ENCODE results near the gene PEMT. TPM values are rescaled to one million over a fixed set of nuclear protein-coding genes. Genes with fewer than 3 reads are reported as not detected.

PEMT gene
- total and polyA plus RNA-seq, 2 donors from 2014 or later: 36.8 to 52.1 TPM

GRCh38 chr17:17523731-17524490 lies 67.6 kb downstream of the PEMT start:
- no peak for DNase-seq
- Histone ChIP-seq H3K27me3 (ENCODE audit: control insufficient read depth, insufficient read depth, low read length) (no peaks in the 10 kb centered on the region), H3K4me3 (ENCODE audit: low read length in 3 of 3) (no peak overlapping the region), H3K36me3 (ENCODE audit: control insufficient read depth in 2 of 3, insufficient read depth in 3 of 3, low read length in 3 of 3) (no peaks in the 10 kb centered on the region), H3K9me3 (ENCODE audit: control insufficient read depth in 2 of 3, insufficient read depth in 1 of 3, low read length in 3 of 3) (no peaks in the 10 kb centered on the region), H3K27ac (ENCODE audit: low read depth in 2 of 2, low read length in 2 of 2) (no peak overlapping the region), H3K9ac (ENCODE audit: low read length in 3 of 3) (no peak overlapping the region), H3K4me1 (ENCODE audit: control insufficient read depth in 2 of 3, insufficient read depth in 2 of 3, low read depth in 1 of 3, low read length in 3 of 3) (no peaks in the 10 kb centered on the region)
- TF ChIP-seq, protein P1, sequence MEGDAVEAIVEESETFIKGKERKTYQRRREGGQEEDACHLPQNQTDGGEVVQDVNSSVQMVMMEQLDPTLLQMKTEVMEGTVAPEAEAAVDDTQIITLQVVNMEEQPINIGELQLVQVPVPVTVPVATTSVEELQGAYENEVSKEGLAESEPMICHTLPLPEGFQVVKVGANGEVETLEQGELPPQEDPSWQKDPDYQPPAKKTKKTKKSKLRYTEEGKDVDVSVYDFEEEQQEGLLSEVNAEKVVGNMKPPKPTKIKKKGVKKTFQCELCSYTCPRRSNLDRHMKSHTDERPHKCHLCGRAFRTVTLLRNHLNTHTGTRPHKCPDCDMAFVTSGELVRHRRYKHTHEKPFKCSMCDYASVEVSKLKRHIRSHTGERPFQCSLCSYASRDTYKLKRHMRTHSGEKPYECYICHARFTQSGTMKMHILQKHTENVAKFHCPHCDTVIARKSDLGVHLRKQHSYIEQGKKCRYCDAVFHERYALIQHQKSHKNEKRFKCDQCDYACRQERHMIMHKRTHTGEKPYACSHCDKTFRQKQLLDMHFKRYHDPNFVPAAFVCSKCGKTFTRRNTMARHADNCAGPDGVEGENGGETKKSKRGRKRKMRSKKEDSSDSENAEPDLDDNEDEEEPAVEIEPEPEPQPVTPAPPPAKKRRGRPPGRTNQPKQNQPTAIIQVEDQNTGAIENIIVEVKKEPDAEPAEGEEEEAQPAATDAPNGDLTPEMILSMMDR (IDR thresholded peaks at IDR 0.05; ENCODE audit: borderline replicate concordance, extremely low read depth, insufficient read depth): no peak
- FAIRE-seq: no peak
- intact Hi-C loops (cut with DNase I): no loop called here

GRCh38 chr17:17523001-17523730 lies 68.3 kb downstream of the PEMT start:
- no peaks in the 10 kb centered on the region for H3K4me1 ChIP-seq (ENCODE audit: control insufficient read depth in 2 of 3, insufficient read depth in 2 of 3, low read depth in 1 of 3, low read length in 3 of 3)
- H3K27me3 ChIP-seq (ENCODE audit: control insufficient read depth, insufficient read depth, low read length): no peaks in the 10 kb centered on the region
- no peaks in the 10 kb centered on the region for H3K9me3 ChIP-seq (ENCODE audit: control insufficient read depth in 2 of 3, insufficient read depth in 1 of 3, low read length in 3 of 3)
- TF ChIP-seq, protein P1 (IDR thresholded peaks at IDR 0.05; ENCODE audit: borderline replicate concordance, extremely low read depth, insufficient read depth): no peak
- H3K36me3 ChIP-seq (ENCODE audit: control insufficient read depth in 2 of 3, insufficient read depth in 3 of 3, low read length in 3 of 3): no peaks in the 10 kb centered on the region
- intact Hi-C loops (cut with DNase I): no loop called here
- no peak overlapping the region for H3K9ac ChIP-seq (ENCODE audit: low read length in 3 of 3)
- no peak overlapping the region for H3K4me3 ChIP-seq (ENCODE audit: low read length in 3 of 3)
- peak in 1 of 5 donors; percentile 62 for DNase-seq
- FAIRE-seq: no peak
- no peak overlapping the region for H3K27ac ChIP-seq (ENCODE audit: low read depth in 2 of 2, low read length in 2 of 2)

- FAIRE-seq (no peak), DNase-seq (peak in 1 of 5 donors; percentile 68)
- TF ChIP-seq, protein P1 (IDR thresholded peaks at IDR 0.05; ENCODE audit: borderline replicate concordance, extremely low read depth, insufficient read depth): no peak
- no peak overlapping the region for H3K27ac ChIP-seq (ENCODE audit: low read depth in 2 of 2, low read length in 2 of 2)
- H3K36me3 ChIP-seq (ENCODE audit: control insufficient read depth in 2 of 3, insufficient read depth in 3 of 3, low read length in 3 of 3): no peaks in the 10 kb centered on the region
- H3K4me1 ChIP-seq (ENCODE audit: control insufficient read depth in 2 of 3, insufficient read depth in 2 of 3, low read depth in 1 of 3, low read length in 3 of 3): no peaks in the 10 kb centered on the region
- H3K4me3 ChIP-seq (ENCODE audit: low read length in 3 of 3): no peak overlapping the region
- no peak overlapping the region for H3K9ac ChIP-seq (ENCODE audit: low read length in 3 of 3)
- H3K9me3 ChIP-seq (ENCODE audit: control insufficient read depth in 2 of 3, insufficient read depth in 1 of 3, low read length in 3 of 3): no peaks in the 10 kb centered on the region
- intact Hi-C loops (cut with DNase I): no loop called here
- H3K27me3 ChIP-seq (ENCODE audit: control insufficient read depth, insufficient read depth, low read length): no peaks in the 10 kb centered on the region
Observed at GRCh38 chr17:17520599-17521232, 70.8 kb downstream of the PEMT start.

Measured in kidney (tissue), 14 donors.